Measurements from ENCODE around the gene CX3CL1.
"Not testable (repeated sequence)": the region's sequence is repeated elsewhere in the genome, so short reads cannot be mapped to it uniquely, and the experiment has no call there.

The CX3CL1 gene

GRCh38 chr16:57372372-57373116 lies at the start of gene CX3CL1:
TSS of gene CX3CL1 (plus strand) at chr16:57372490. CDS start at chr16:57372569, 79 bp downstream.
- DNase-seq (ENCODE audit: low spot score), result no peak

GRCh38 chr16:57324749-57325148 lies 47.5 kb upstream of the CX3CL1 start:
- no peak for DNase-seq (ENCODE audit: low spot score)

- DNase-seq (ENCODE audit: low spot score), result no peak
These were observed 46.8 kb upstream of the CX3CL1 start for GRCh38 chr16:57325458-57325857.

- DNase-seq (ENCODE audit: low spot score), result no peak
These were observed 42.5 kb upstream of the CX3CL1 start for GRCh38 chr16:57329718-57330327.

GRCh38 chr16:57331355-57331754 lies 40.9 kb upstream of the CX3CL1 start:
- DNase-seq (ENCODE audit: low spot score), result no peak

GRCh38 chr16:57333402-57333801 lies 38.9 kb upstream of the CX3CL1 start:
- no peak for DNase-seq (ENCODE audit: low spot score)

- no peak for DNase-seq (ENCODE audit: low spot score)
These were observed 36.9 kb upstream of the CX3CL1 start for GRCh38 chr16:57335366-57335765.

GRCh38 chr16:57341062-57341440 lies 31.2 kb upstream of the CX3CL1 start:
- no peak for DNase-seq (ENCODE audit: low spot score)

- peak; percentile 94 for DNase-seq (ENCODE audit: low spot score)
These were observed 30.6 kb upstream of the CX3CL1 start for GRCh38 chr16:57341441-57342303.

GRCh38 chr16:57342606-57343005 lies 29.7 kb upstream of the CX3CL1 start:
- DNase-seq (ENCODE audit: low spot score), result not testable (repeated sequence)

- DNase-seq (ENCODE audit: low spot score), result no peak
These were observed 29.1 kb upstream of the CX3CL1 start for GRCh38 chr16:57343221-57343620.

- DNase-seq (ENCODE audit: low spot score), result not testable (repeated sequence)
These were observed 28.2 kb upstream of the CX3CL1 start for GRCh38 chr16:57344094-57344493.

GRCh38 chr16:57345021-57345420 lies 27.3 kb upstream of the CX3CL1 start:
- DNase-seq (ENCODE audit: low spot score), result no peak

GRCh38 chr16:57345666-57346204 lies 26.6 kb upstream of the CX3CL1 start:
- no peak for DNase-seq (ENCODE audit: low spot score)

GRCh38 chr16:57347858-57348257 lies 24.4 kb upstream of the CX3CL1 start:
- no peak for DNase-seq (ENCODE audit: low spot score)

- DNase-seq (ENCODE audit: low spot score), result no peak
These were observed 24.0 kb upstream of the CX3CL1 start for GRCh38 chr16:57348327-57348726.

- no peak for DNase-seq (ENCODE audit: low spot score)
These were observed 22.9 kb upstream of the CX3CL1 start for GRCh38 chr16:57349212-57350031.

GRCh38 chr16:57352636-57353047 lies 19.6 kb upstream of the CX3CL1 start:
- no peak for DNase-seq (ENCODE audit: low spot score)

- DNase-seq (ENCODE audit: low spot score), result no peak
These were observed 18.0 kb upstream of the CX3CL1 start for GRCh38 chr16:57354311-57354710.

- DNase-seq (ENCODE audit: low spot score), result no peak
These were observed 16.3 kb upstream of the CX3CL1 start for GRCh38 chr16:57355898-57356414.

GRCh38 chr16:57356547-57356946 lies 15.7 kb upstream of the CX3CL1 start:
- DNase-seq (ENCODE audit: low spot score), result no peak

Measured in LoVo (cell line).